ENCODE results near the gene CEP104.
"Not testable (repeated sequence)": the region's sequence is repeated elsewhere in the genome, so short reads cannot be mapped to it uniquely, and the experiment has no call there.

CEP104 gene

DNA sequence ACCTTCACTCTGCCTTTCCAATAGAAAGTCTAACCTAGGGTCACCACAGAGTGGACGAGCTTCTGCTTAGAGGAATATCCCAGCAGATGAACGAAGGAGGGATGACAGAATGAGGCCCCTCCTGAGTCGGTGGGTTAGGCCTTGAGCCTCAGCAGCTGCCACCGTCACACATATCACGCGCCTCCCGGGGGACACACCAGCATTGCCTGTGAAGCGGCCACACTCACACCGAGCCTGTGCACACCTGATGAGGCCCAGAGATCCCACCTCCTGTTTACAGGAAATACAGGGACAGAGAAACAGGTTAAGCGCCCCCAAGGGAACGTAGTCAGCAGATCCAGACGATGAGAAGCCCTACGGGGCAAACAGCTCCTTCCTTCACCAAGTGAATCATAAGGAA, 35.6 kb downstream of the CEP104 start:
- no peak for DNase-seq

DNA sequence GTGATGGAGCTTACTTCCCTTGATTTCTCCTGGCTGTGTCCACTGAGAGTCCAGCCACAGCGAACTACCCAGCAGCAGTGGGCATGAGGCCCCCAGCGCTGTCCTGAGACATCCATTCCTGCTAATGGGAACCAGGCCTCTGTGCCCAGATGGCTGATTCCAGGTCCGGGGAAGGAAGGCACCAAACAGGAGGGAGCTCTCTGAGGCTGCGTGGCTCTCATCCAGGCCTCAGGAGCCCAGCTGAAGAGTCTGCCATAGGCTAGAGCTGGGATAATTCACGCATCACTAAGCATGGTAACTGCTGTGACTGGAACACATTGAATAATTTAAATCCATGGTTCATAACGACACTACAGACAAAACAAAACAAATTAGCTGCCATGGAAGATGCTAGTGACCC, 36.0 kb downstream of the CEP104 start:
- no peak for DNase-seq

DNA sequence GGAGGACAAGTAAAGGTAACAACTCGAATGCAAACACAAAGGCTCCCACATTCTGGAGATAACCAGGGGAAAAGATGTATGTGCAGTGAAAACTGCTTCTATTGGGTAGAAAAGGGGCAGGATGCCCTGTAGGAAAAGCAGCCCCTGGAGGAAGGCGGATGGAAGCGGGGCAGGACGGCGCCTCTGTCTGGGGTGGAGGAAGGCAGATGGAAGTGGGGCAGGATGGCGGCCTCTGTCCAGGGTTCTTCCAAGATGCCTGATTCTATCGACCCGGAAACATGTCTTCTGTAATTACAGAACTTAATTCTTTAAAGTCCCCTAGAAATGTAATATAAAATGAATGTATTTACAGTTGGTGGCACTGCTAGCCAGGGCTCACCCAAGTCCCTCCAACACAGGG, 36.7 kb downstream of the CEP104 start:
- DNase-seq: no peak

DNA sequence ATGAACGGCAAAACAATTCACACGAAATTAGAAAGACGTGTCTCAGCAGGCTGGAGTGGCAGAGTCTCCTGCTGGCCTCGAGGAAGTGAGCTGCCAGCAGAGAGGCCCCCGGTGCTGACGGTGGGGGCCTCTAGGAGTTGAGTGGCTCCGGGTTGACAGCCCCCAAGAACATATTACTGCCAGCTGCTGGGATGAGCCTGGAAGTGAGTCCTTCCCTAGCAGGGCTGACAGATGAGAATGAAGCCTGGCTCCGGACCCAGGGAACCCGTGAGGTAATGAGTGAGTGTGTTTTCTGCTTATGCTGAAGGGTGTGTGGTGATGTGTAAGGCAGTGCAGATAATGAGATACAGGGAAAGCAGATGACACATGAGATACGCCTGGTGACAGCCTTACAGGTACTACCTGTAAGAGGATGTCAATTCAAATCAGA, 37.2 kb downstream of the CEP104 start:
- no peak for DNase-seq

DNA sequence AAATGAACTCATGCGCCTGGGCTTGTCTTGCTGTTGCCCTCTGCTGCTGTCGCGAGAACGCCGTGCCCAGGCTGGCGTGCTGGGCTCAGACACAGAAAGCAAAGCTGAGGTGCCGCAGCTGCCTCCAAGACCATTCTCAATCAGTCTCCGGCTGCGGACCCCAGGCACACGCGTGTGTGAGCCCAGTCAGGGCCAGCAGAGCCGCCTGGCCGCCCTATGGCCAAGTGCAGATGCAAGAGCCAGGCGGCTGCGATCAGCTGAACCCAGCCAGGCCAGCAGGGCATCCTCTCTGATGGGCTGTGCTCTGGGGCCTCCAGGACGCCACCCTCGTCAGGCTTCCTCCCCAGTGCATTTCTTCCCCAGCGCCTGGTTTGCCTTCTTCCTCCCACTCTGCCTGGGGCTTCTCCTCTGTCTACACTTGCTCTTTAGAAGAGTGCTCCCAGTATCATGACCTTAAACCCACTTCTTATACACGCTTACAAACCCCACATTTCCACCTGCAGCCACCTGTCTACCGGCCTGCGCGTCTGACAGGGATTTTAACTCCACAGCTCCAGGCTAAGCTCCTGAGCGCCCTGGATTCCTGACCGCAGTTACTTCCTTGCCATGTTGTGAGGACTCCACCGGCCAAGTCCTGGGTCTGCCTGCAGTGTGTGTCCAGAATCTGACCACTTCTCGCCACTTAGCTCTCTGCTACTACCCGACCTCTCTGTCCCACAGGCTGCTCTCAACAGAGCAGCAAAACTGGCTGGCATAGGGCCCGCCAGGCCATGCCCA, 39.0 kb downstream of the CEP104 start:
- DNase-seq: no peak

DNA sequence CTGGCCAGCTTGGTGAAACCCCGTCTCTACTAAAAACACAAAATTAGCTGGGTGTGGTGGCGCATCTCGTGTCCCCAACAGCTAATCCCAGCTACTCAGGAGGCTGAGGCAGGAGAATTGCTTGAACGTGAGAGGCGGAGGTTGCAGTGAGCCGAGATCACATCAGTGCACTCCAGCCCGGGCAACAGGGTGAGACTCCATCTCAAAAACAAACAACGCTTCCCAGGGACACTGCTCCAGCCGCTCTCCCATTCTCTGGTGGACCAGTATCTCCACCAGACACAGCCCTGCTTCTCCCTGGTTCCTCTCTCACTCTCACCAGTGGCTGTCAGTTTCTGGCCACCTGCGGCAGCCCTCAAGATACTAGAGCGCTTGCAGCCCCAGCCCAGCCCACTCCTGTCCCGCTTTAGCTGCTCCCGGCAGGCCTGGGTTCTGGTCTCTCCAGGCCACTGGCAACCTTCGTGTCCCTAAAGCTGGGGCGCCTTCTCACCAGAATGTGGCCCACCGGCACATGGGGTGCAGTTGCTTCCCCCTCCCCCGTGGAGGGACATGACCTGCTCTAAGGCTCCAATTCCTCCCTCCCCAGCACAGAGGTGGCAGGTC, 39.8 kb downstream of the CEP104 start:
- DNase-seq: no peak

DNA sequence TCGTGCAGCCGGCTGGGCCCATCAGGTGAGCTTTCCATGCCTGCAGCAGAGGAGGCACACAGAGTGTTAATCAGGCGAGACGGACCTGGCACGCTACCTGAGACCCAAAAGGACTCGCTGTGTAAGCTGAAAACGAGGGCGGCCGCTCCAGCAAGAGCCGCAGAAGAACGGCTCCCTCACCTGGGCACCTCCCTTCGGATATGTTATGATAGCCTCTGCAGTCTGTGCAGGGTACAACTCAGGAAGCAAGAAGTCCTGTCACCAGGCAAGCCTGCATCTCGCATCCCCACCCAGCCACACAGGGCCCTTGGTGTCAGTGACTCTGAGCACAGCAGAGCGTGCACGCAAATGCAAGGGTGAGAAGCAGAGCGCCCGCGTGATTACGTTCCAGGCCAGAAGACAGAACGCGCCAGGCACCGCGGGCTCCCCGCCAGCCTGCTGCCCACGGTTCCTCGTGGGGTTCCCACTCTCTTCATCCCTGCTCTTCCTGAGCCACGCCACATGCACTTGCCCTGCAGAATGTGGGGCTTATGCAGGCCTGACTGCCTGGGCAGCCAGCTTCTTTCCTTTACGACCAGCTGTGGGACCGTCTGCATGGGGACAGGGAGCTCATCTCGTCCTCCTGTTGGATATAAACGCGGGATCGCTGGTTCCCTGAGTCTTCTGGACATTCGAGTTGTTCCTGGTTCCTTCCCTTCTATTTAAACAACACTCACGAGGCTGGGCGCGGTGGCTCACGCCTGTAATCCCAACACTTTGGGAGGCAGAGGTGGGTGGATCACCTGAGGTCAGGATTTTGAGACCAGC, 40.5 kb downstream of the CEP104 start:
- no peak for DNase-seq

DNA sequence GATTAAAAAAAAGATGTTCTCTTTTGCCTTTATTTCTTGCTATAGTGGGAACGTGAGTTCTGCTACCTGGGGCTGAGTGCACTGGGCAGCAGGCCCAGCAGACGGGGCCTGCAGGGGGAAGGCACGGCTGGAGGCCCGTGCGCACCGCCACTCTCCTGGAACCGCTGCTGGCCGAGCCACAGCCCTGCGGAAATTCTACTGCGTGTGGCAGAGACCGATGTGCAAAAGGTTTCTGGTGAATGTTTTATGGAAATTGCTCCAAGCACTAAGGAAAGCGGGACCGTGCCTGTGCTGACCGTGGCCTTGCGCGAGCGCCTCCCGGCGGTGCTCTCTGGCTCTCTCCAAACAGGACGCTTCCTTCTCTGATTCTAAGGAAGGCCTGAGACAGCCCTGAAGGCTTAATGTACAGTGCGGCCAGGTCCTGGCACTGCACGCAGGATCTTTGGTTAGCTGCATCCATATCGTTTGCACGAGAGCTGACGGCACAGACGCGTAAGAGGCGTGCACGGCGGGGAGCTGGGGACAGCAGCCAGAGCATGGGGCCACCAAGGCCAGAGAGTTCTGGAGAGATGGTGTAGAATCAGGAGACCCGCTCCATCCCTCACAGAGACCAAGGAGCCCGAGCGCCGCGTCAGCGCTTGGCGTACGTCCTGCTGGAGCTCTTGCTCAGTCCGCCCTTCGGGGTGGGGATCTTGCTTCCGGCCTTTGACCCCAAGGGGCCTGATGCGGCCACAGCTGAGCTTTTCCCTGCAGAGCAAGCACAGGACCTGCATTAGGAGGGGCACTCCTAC, 42.0 kb downstream of the CEP104 start:
- no peak for DNase-seq

DNA sequence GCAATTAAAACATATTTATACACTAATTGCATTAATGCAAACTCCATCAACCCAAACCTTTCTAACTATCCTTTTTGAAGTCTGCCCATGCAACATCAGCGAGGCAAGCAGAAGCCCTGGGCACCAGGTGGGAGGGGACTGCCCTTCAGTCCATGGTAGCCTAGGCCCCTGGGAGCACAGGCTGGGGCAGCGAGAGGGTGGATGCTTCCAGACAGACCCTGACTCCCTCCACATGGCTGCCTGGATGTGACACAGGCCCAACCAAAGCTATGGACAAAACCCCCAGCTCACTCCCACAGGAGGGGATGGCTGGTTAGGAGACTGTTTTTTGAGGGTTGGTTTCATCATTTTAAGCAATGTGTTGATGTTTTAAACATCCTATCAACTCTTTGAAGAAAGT, 42.9 kb downstream of the CEP104 start:
- DNase-seq: no peak

DNA sequence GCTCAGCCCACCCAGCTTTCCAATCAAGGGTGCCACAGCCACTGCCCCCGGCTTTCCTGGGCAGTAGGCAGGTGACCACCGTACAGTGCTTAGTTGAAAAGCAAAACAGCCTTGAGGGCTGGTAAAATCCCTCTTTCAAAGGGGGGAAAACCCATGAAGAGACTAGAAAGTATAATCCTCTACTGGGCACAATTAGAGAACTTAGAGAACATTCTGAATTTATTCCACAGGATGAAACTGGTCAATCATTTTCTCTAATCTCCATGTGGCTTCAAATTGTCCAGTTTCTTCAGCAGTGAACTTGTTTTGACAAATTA, 45.5 kb downstream of the CEP104 start:
- DNase-seq: no peak

DNA sequence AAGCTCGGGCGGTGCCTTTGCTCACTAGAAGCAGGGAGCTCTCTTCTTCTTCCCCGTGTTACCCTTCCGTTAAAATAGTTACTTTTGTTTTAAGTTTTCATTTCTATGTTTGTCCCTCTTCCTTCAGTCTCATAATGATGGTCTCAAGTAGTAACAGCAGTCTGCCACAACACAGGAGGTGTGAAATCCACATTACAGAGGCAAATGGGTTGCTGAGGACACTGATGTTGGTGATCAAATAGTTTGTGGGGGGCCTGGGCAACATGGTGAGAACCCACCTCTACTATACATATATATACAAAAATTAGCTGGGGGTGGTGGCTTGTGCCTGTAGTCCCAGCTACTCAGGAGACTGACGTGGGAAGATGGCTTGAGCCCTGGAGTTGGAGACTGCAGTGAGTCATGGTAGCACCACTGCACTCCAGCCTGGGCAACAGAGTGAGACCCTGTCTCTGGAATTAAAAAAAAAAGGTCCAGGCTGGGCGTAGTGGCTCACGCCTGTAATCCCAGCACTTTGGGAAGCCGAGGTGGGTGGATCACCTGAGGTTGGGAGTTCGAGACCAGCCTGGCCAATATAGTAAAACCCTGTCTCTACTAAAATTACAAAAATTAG, 46.8 kb downstream of the CEP104 start:
- DNase-seq: not testable (repeated sequence)

DNA sequence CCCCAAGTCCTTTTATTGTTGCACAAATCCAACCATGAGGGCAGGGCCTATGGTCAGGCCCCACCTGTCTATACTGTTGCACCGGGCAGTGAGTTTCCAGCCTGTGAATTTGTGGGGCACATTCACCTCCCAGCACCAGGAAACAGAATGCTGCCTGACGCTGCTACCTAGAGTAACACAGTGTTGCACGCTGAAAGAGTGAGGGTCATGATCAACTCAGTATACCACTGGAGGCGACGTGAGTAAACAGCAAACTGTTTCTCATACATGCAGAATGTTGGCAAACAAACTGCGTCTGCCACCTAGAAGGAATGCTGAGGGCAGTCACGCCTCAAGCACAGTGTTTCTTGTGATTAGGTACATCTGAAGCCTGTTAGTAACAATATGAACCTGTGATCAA, 47.3 kb downstream of the CEP104 start:
- no peak for DNase-seq

DNA sequence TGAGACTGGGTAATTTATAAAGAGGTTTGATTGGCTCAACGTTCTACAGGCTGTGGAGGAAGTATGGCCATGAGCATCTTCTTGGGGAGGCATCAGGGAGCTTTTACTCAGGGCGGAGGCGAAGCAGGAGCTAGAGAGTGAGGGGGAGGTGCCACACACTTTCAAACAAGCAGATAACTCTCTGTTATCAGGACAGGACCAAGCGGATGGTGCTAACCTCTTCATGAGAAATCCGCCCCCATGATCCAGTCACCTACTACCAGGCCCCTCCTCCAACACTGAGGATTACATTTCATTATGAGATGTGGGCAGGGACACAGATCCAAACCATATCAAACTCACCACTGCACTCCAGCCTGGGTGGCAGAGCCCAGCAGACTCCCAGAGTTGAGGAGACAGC, 49.2 kb downstream of the CEP104 start:
- DNase-seq: no peak

DNA sequence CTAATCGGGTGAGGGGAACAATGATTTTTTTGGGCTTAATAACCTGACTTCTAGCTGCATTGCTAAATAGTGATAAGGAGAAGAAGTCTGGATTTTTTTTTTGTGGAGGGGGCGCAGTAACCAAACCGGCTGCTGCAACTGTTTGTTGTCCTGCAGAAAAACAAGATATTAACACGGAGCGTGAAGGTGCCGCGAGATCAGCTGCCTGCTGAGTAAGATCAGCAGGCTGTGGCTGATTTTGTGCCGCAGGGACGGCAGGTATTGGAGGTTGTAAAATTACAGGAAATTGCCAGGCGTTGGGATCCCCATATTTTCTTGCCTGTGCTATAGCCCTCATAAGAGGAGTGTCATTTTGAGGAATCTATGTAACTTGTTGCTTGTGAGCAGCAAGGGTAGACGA, 52.0 kb downstream of the CEP104 start:
- DNase-seq: no peak

DNA sequence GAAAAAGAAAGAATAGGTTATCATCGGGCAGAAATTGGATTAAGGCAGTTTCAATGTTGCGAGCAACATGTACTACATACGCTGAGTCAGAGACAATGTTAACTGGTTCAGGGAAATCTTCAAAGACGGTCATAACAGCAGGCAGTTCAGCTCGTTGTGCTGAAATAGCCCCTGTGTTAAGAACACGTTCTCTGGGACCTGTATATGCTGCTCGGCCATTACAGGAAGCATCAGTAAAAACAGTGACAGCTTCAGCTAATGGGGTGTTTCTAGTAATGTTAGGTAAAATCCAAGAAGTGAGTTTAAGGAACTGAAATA, 52.4 kb downstream of the CEP104 start:
- DNase-seq: not testable (repeated sequence)

DNA sequence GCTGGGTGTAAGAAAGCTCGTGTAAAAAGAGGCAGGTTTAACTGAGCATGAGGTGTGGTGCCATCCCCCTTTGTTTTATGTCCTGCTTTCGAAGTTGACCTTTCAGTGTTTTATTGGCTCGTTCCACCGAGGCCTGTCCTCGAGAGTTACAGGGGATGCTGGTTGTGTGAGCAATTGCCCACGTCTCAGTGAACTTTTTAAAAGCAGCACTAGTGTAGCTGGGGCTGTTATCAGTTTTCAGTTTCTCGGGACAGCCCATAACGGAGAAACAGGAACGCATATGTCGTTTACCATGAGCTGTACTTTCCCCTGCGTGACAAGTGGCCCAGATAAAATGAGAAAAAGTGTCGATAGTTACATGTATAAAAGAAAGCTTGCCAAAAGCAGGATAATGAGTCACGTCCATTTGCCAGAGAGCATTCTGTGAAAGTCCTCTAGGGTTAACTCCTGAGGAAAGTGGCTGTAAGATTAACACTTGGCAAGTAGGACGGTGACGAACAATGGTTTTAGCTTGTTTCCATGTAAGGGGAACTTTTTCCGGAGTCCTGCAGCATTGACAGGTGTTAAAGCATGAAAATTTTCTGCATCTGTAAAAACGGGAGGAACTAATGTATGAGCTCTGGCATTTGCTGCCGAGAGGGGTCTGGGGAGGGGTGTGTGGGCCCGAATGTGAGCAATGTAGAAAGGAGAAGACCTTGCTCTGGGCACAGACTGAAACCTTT, 52.9 kb downstream of the CEP104 start:
- DNase-seq: no peak

DNA sequence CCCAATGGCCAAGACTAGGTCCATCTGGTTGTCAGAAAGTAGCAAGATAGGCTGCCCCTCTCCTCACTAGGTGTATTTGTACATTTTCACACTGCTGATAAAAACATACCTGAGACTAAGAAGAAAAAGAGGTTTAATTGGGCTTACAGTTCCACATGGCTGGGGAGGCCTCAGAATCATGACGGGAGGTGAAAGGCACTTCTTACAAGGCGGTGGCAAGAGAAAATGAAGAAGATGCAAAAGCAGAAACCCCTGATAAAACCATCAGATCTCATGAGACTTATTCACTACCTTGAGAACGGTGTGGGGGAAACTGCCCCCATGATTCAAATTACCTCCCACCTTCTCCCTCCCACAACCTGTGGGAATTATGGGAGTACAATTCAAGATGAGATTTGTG, 56.2 kb downstream of the CEP104 start:
- not testable (repeated sequence) for DNase-seq

DNA sequence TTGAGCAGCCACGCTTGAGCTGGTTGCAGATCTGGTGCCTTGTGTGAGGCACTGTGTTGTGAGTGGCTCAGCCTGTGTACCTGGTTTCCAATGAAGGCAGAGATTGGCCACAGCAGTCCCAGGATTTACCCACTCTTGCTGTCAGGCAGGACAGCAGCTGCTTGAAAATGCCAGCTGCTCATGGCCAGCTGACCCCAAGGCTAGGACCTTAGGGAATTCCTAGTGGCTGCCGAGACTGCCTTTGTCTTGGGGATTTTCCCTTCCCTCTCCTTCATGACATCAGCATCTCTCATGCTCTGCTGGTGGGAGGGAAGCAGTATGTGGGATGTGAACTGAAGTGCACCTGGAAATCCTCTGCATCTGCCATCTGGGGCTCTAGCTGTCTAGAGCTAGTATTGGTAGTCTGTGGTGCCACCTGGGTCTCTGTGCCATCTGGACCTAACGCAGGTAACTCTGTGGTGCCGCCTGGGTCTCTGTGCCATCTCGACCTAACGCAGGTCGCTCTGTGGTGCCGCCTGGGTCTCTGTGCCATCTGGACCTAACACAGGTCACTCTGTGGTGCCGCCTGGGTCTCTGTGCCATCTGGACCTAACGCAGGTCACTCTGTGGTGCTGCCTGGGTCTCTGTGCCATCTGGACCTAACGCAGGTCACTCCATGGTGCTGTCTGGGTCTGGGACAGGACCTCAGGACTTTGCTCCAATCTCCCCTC, 56.9 kb downstream of the CEP104 start:
- no peak for DNase-seq

DNA sequence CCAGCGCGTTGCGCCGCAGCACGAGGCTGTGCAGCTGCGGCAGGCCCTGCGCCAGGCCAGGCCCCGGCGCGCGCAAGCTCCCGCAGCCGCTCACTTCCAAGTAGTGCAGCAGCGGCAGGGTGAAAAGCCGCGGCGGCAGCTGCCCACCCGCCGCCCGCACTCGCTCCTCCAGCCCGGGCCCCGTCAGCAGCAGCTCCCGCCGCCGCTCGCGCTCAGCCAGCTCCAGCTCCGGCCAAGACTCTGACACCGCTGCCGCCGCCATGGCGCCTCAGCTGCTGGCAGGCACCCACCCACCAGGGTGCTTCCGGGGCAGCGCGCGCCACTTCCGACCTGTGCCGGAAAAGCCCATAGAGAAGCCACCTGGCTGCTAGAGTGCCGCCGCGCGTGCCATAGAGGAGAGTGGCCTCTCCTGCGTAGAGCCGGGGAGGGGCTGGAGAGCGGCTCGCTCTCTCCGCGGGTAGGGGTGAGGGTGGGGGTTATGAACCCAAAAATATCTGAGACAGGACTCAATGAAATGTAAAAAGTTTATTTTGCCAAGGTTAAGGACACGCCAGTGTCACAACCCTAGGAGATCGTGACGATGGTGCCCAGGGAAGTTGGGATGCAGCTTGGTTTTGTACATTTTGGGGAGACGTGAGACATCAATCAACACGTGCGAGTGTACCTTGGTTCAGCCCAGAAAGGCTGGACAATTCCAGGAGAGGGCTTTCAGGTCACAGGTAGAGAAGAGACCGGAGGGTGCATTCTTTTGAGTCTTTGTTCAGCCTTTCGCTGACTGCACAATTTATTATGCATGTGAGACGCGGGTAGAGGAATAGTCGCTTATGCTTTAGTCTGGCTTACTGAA, 60.6 kb downstream of the CEP104 start, which contains the start of gene LRRC47:
TSS of gene LRRC47 (minus strand) at position 284 of the 847 bp plus-strand sequence. CDS start at position 262, 22 bp downstream.
- peak; percentile 92 for DNase-seq

DNA sequence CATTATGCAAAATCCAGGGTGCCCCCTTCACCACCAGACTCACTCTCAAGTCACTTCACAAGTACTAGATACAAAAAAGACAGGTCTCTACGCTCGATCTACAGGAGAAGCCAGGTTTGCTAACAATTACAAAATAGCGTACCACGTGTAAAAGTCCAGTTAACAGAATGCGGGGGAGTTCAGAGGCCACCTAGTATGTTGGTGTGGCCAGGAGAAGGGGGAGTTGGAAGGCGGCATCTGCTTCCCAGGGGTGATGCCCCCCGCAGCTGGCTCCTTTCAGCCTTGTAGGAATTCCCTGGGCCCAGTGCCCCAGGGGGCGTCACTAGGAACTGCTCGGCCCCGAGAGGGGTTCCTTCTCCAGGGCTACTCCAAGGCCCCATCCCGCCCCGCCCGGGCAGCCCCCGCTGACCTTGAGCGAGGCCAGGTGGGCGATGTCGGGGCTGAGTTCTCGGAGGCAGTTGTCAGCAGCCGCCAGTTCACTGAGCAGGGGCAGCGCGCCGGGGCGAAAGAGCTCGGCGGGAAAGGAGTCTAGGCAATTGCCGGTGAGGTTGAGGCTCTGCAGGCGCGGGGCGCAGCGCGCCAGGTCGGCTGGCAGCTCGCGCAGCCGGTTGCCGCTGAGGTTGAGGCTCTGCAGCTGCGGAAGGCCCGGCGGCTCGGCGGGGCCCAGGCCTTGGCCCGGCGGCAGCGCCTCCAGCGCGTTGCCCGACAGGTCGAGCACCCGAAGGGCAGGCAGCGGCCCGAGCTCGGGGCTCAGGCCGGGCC, 61.4 kb downstream of the CEP104 start:
- no peak for DNase-seq
